IMR-90 (cell line): ENCODE data around the gene CTBP2. TPM values are rescaled to one million over a fixed set of nuclear protein-coding genes. Genes with fewer than 3 reads are reported as not detected.

Source experiments
- ATAC-seq: fragments of 200-7000 bp; cut with Tn5 transposase; 2 replicates; pipeline ENCODE4 v1.9.1; 2020; ENCODE audit warnings: low read depth, mild to moderate bottlenecking, moderate library complexity
- BruUV-seq: library from RNA; stranded (reverse); fragments of 400-500 nt; replicated peaks from 2 replicates; lab custom pipeline; 2021; lab: Mats Ljungman, UMichigan
- CTCF ChIA-PET: fragments of 300-600 bp; formaldehyde crosslinking; extraction: SDS; loops from one replicate; lab custom pipeline; 2021; ENCODE audit warnings: antibody characterized with exemption; lab: Yijun Ruan, JAX
- POLR2A ChIA-PET: fragments of 300-600 bp; sonication (Branson Sonifier 250); formaldehyde crosslinking; loops from one replicate; lab custom pipeline; 2022; ENCODE audit warnings: antibody characterized with exemption; ENCODE audit not compliant: unreplicated experiment; lab: Charles Lee
- DNase-seq: peaks from one replicate; pipeline ENCODE4 v3.0.0; 2013
- H2AFZ ChIP-seq: replicated peaks from 2 replicates; pipeline ENCODE3; 2013; ENCODE audit warnings: low read length, mild to moderate bottlenecking; ENCODE audit not compliant: poor library complexity
- H2AK5ac ChIP-seq: 2 replicates; pipeline ENCODE4 v1.6.1; 2013; ENCODE audit warnings: low read depth, low read length, inconsistent platforms
- H2AK9ac ChIP-seq: replicated peaks from 2 replicates; pipeline ENCODE3; 2013; ENCODE audit warnings: mild to moderate bottlenecking, low read depth, low read length, moderate library complexity; ENCODE audit not compliant: poor library complexity
- H2BK120ac ChIP-seq: 2 replicates; pipeline ENCODE4 v1.6.1; 2013; ENCODE audit warnings: low read depth, low read length, inconsistent platforms
- H2BK15ac ChIP-seq: 3 replicates; pipeline ENCODE4 v1.6.1; 2013; ENCODE audit warnings: low read depth, low read length, inconsistent platforms
- H2BK20ac ChIP-seq: 2 replicates; pipeline ENCODE4 v1.6.1; 2013; ENCODE audit warnings: low read depth, mild to moderate bottlenecking, inconsistent platforms, low read length, moderate library complexity
- H2BK5ac ChIP-seq: 2 replicates; pipeline ENCODE4 v1.6.1; 2013; ENCODE audit warnings: mild to moderate bottlenecking, low read depth, low read length, inconsistent platforms; ENCODE audit not compliant: poor library complexity, severe bottlenecking
- H3K14ac ChIP-seq: replicated peaks from 2 replicates; pipeline ENCODE4 v1.6.1; 2013; ENCODE audit warnings: low read depth, low read length, inconsistent platforms
- H3K18ac ChIP-seq: 2 replicates; pipeline ENCODE4 v1.6.1; 2013; ENCODE audit warnings: low read depth, low read length, control low read depth
- H3K23ac ChIP-seq: 2 replicates; pipeline ENCODE4 v1.6.1; 2013; ENCODE audit warnings: low read depth, low read length, inconsistent platforms
- H3K27ac ChIP-seq: 2 replicates; pipeline ENCODE4 v1.5.1; 2013; ENCODE audit warnings: mild to moderate bottlenecking, control low read depth, low read length; ENCODE audit not compliant: insufficient read depth
- H3K27me3 ChIP-seq: 2 replicates; pipeline ENCODE4 v1.6.1; 2013; ENCODE audit warnings: low read length; ENCODE audit not compliant: control insufficient read depth, insufficient read depth
- H3K36me3 ChIP-seq: 2 replicates; pipeline ENCODE4 v1.6.1; 2013; ENCODE audit warnings: low read length, mixed read lengths; ENCODE audit not compliant: control insufficient read depth, insufficient read depth
- H3K4ac ChIP-seq: 2 replicates; pipeline ENCODE4 v1.6.1; 2013; ENCODE audit warnings: low read depth, low read length, inconsistent platforms
- H3K4me1 ChIP-seq: 2 replicates; pipeline ENCODE4 v1.6.1; 2013; ENCODE audit warnings: low read length, mixed read lengths; ENCODE audit not compliant: control insufficient read depth, insufficient read depth
- H3K4me2 ChIP-seq: 2 replicates; pipeline ENCODE4 v1.6.1; 2013; ENCODE audit warnings: low read depth, mild to moderate bottlenecking, control low read depth, low read length, moderate library complexity
- H3K4me3 ChIP-seq: 2 replicates; pipeline ENCODE4 v1.5.1; 2013; ENCODE audit warnings: low read depth, mild to moderate bottlenecking, control low read depth, low read length, moderate library complexity; ENCODE audit not compliant: insufficient read depth
- H3K56ac ChIP-seq: 2 replicates; pipeline ENCODE4 v1.6.1; 2013; ENCODE audit warnings: low read length, inconsistent platforms; ENCODE audit not compliant: insufficient read depth; ENCODE audit errors: extremely low read depth
- H3K79me1 ChIP-seq, 2 experiments: 2 replicates each; pipeline ENCODE4 v1.6.1; 2013; ENCODE audit warnings: low read length in 2 of 2, inconsistent platforms in 1 of 2, low read depth in 1 of 2
- H3K9ac ChIP-seq: 2 replicates; pipeline ENCODE4 v1.6.1; 2013; ENCODE audit warnings: low read depth, low read length, control low read depth
- H3K9me1 ChIP-seq: 2 replicates; pipeline ENCODE4 v1.6.1; 2013; ENCODE audit warnings: low read length, inconsistent platforms; ENCODE audit not compliant: insufficient read depth
- H3K9me3 ChIP-seq: 2 replicates; pipeline ENCODE4 v1.6.1; 2013; ENCODE audit warnings: low read length; ENCODE audit not compliant: control insufficient read depth, insufficient read depth
- H4K20me1 ChIP-seq: 2 replicates; pipeline ENCODE4 v1.6.1; 2013; ENCODE audit warnings: low read length, inconsistent platforms; ENCODE audit not compliant: insufficient read depth
- H4K5ac ChIP-seq: 2 replicates; pipeline ENCODE4 v1.6.1; 2013; ENCODE audit warnings: mild to moderate bottlenecking, low read depth, low read length, control low read depth
- H4K8ac ChIP-seq, 2 experiments: 2 replicates each; pipeline ENCODE4 v1.6.1; 2013; ENCODE audit warnings: low read depth in 2 of 2, low read length in 2 of 2, control low read depth in 1 of 2, inconsistent platforms in 1 of 2
- H4K91ac ChIP-seq: 2 replicates; pipeline ENCODE4 v1.6.1; 2013; ENCODE audit warnings: low read depth, low read length, inconsistent platforms; ENCODE audit not compliant: insufficient read depth
- CEBPB ChIP-seq: IDR thresholded peaks from 2 replicates; pipeline ENCODE4 v1.6.1; 2012; ENCODE audit warnings: low read depth, low read length, improper control_type of control experiment
- CHD1 ChIP-seq: IDR thresholded peaks from 2 replicates; pipeline ENCODE4 v1.6.1; 2012; ENCODE audit warnings: low read depth, low read length, improper control_type of control experiment
- CTCF ChIP-seq: conservative IDR thresholded peaks from 2 replicates; pipeline ENCODE4 v1.5.1; 2012; ENCODE audit warnings: mild to moderate bottlenecking, low read depth, low read length, improper control_type of control experiment
- ELK1 ChIP-seq: fragments of 150-350 bp; IDR thresholded peaks from 2 replicates; pipeline ENCODE4 v1.6.1; 2016; ENCODE audit warnings: low read depth, mild to moderate bottlenecking, low read length, moderate library complexity, borderline replicate concordance
- FOS ChIP-seq: fragments of 150-350 bp; IDR thresholded peaks from 2 replicates; pipeline ENCODE4 v1.6.1; 2016; ENCODE audit warnings: low read depth, low read length
- MAFK ChIP-seq: IDR thresholded peaks from 2 replicates; pipeline ENCODE4 v1.6.1; 2012; ENCODE audit warnings: low read depth, low read length, improper control_type of control experiment
- MAZ ChIP-seq: IDR thresholded peaks from 2 replicates; pipeline ENCODE4 v1.6.1; 2012; ENCODE audit warnings: low read depth, mild to moderate bottlenecking, low read length, improper control_type of control experiment, moderate library complexity, borderline replicate concordance
- MXI1 ChIP-seq: IDR thresholded peaks from 2 replicates; pipeline ENCODE4 v1.6.1; 2012; ENCODE audit warnings: low read depth, mild to moderate bottlenecking, low read length, moderate library complexity, borderline replicate concordance
- NFE2L2 ChIP-seq: fragments of 150-350 bp; IDR thresholded peaks from 2 replicates; pipeline ENCODE4 v1.6.1; 2016; ENCODE audit warnings: low read depth, mild to moderate bottlenecking, low read length
- POLR2A ChIP-seq: IDR thresholded peaks from 2 replicates; pipeline ENCODE4 v1.6.1; 2012; ENCODE audit warnings: mild to moderate bottlenecking, low read depth, low read length
- RCOR1 ChIP-seq: IDR thresholded peaks from 2 replicates; pipeline ENCODE4 v1.6.1; 2012; ENCODE audit warnings: mild to moderate bottlenecking, low read length, improper control_type of control experiment; ENCODE audit not compliant: insufficient replicate concordance
- RFX5 ChIP-seq: IDR thresholded peaks from 2 replicates; pipeline ENCODE4 v1.8.0; 2012; ENCODE audit warnings: low read depth, mild to moderate bottlenecking, low read length, moderate library complexity
- SMC3 ChIP-seq: fragments of 150-350 bp; IDR thresholded peaks from 2 replicates; pipeline ENCODE4 v1.6.1; 2016; ENCODE audit warnings: low read depth, mild to moderate bottlenecking, antibody characterized with exemption, low read length, moderate library complexity
- USF2 ChIP-seq: fragments of 150-350 bp; IDR thresholded peaks from 2 replicates; pipeline ENCODE4 v1.6.1; 2017; ENCODE audit warnings: mild to moderate bottlenecking, antibody characterized with exemption, low read length, low read depth
- WGBS, 2 experiments: methylation state at CpG; one replicate each; pipeline versions ENCODE4 v1.1.5 to v1.1.7; 2013; ENCODE audit warnings: missing lambda C conversion rate in 2 of 2; ENCODE audit not compliant: insufficient read length in 1 of 2; ENCODE audit errors: extremely low coverage in 2 of 2; 5-methylcytosine and 5-hydroxymethylcytosine counted together
- dilution Hi-C: fragments of 300-500 bp; cut with HindIII; formaldehyde crosslinking; loops from one replicate; pipeline ENCODE4 v1.14.3; 2018; ENCODE audit warnings: low sequenced_read_pairs; ENCODE audit not compliant: unreplicated experiment
- in situ Hi-C: fragments of 300-500 bp; cut with MboI; formaldehyde crosslinking; loops from 3 replicates; pipeline ENCODE4 v1.14.3; 2019; ENCODE audit warnings: low sequenced_read_pairs, inconsistent platforms, mixed read lengths
- intact Hi-C: fragments of 100-400 bp; cut with micrococcal nuclease; formaldehyde crosslinking; loops from 2 replicates; pipeline ENCODE4 v1.10.0; 2022
- polyA plus RNA-seq, 3 experiments: library from polyadenylated mRNA; depleted of rRNA; stranded (reverse); fragments of >200 nt; gene quantifications; 2 replicates each; pipeline ENCODE4 v1.2.3, GENCODE V29; 2012; ENCODE audit warnings: low replicate concordance in 1 of 3
- total RNA-seq: library from RNA; depleted of rRNA; stranded (reverse); fragments of >200 nt; gene quantifications from 2 replicates; pipeline ENCODE4 v1.2.3, GENCODE V29; 2012

The CTBP2 gene
- total and polyA plus RNA-seq, 2 of the 4 experiments (the other 2 are of a cell fraction) = 81.0 to 86.6 TPM

- no peak overlapping the region for H2BK5ac ChIP-seq
- no peak overlapping the region for H4K91ac ChIP-seq
- dilution Hi-C loops = no loop called here
- H2AK5ac ChIP-seq = no peak overlapping the region
- intact Hi-C loops = no loop called here
- H3K27ac ChIP-seq = no peak overlapping the region
- H4K20me1 ChIP-seq = no peaks in the 10 kb centered on the region
- H3K23ac ChIP-seq = no peak overlapping the region
- no peak overlapping the region for H2BK15ac ChIP-seq
- no peak overlapping the region for H3K56ac ChIP-seq
- 76% methylated on average over 4 of the region's 9 CpGs; no CpG with 5 or more reads in 1 of the 2 experiments for WGBS, 2 experiments
- no peak overlapping the region for H2AFZ ChIP-seq
- TF ChIP-seq POLR2A (no peak), USF2 (no peak), SMC3 (no peak), FOS (no peak), CHD1 (no peak), ELK1 (no peak), MXI1 (no peak), RFX5 (no peak), NFE2L2 (no peak), CEBPB (no peak), CTCF (no peak), MAFK (no peak), RCOR1 (no peak), MAZ (no peak)
- ChIA-PET CTCF (no interaction called here), POLR2A (no interaction called here)
- no peak overlapping the region for H3K18ac ChIP-seq
- H3K14ac ChIP-seq = no peak overlapping the region
- H3K9me1 ChIP-seq = no peaks in the 10 kb centered on the region; the same call in 1 of the 2 replicates
- H3K4me1 ChIP-seq = no peaks in the 10 kb centered on the region
- no peak overlapping the region for H2BK20ac ChIP-seq
- H3K9me3 ChIP-seq = no peaks in the 10 kb centered on the region
- no peak overlapping the region for H2AK9ac ChIP-seq
- no peak overlapping the region for H3K4me2 ChIP-seq
- ATAC-seq = no peak
- H2BK120ac ChIP-seq = no peak overlapping the region
- no peaks in the 10 kb centered on the region for H3K36me3 ChIP-seq
- H3K79me1 ChIP-seq = no peaks in the 10 kb centered on the region
- peaks cover 31% of the 10 kb centered on the region for H3K27me3 ChIP-seq
- no peak overlapping the region for H4K5ac ChIP-seq
- DNase-seq = no peak
- H3K9ac ChIP-seq = no peak overlapping the region
- no peak overlapping the region for H3K4ac ChIP-seq
- no peak overlapping the region for H4K8ac ChIP-seq
- no peak overlapping the region for H3K4me3 ChIP-seq
- in situ Hi-C loops = no loop called here
- BruUV-seq = no TSS peak
Observed at GRCh38 chr10:125192005-125192404, 31.6 kb upstream of the CTBP2 start.
